GM19452 (cell line): ENCODE measurements around the gene BORCS6.
"Not testable (repeated sequence)": the region's sequence is repeated elsewhere in the genome, so short reads cannot be mapped to it uniquely, and the experiment has no call there.

Experiments used
- ATAC-seq: cut with Tn5 transposase; IDR thresholded peaks from one replicate; pipeline ENCODE4 v1.9.1; 2021; ENCODE audit not compliant: unreplicated experiment

The BORCS6 gene

GRCh38 chr17:8175795-8176196, 14.2 kb downstream of the BORCS6 start:
- ATAC-seq = no peak

- no peak for ATAC-seq
Measured at GRCh38 chr17:8173871-8174322, 16.1 kb downstream of the BORCS6 start.

GRCh38 chr17:8173056-8173870, 16.7 kb downstream of the BORCS6 start:
- ATAC-seq = peak; percentile 71

- not testable (repeated sequence) for ATAC-seq
Measured at GRCh38 chr17:8170186-8170585, 19.8 kb downstream of the BORCS6 start.

GRCh38 chr17:8167526-8167925, 22.5 kb downstream of the BORCS6 start:
- ATAC-seq = no peak

GRCh38 chr17:8166731-8167130, 23.2 kb downstream of the BORCS6 start:
- ATAC-seq = no peak

- ATAC-seq = no peak
Measured at GRCh38 chr17:8164815-8165131, 25.2 kb downstream of the BORCS6 start.

GRCh38 chr17:8163978-8164814, 25.8 kb downstream of the BORCS6 start:
- ATAC-seq = no peak

- ATAC-seq = no peak
Measured at GRCh38 chr17:8162997-8163977, 26.7 kb downstream of the BORCS6 start.

GRCh38 chr17:8162233-8162996, 27.6 kb downstream of the BORCS6 start, which contains the start of gene VAMP2:
TSS of gene VAMP2 (minus strand) at chr17:8162948. CDS start at chr17:8162879, 69 bp downstream.
- no peak for ATAC-seq

- ATAC-seq = no peak
Measured at GRCh38 chr17:8161289-8162232, 28.4 kb downstream of the BORCS6 start.

- no peak for ATAC-seq
Measured at GRCh38 chr17:8160741-8161221, 29.2 kb downstream of the BORCS6 start.

GRCh38 chr17:8160224-8160577, 29.8 kb downstream of the BORCS6 start:
- no peak for ATAC-seq

GRCh38 chr17:8159459-8160223, 30.3 kb downstream of the BORCS6 start:
- no peak for ATAC-seq

- ATAC-seq = no peak
Measured at GRCh38 chr17:8159032-8159400, 31.0 kb downstream of the BORCS6 start.

GRCh38 chr17:8158267-8159031, 31.5 kb downstream of the BORCS6 start:
- no peak for ATAC-seq

GRCh38 chr17:8156246-8156992, 33.6 kb downstream of the BORCS6 start:
- peak; percentile 77 for ATAC-seq
